Tongue (tissue), 2 donors: ENCODE measurements around the gene POU3F3. TPM values are rescaled to one million over a fixed set of nuclear protein-coding genes. Genes with fewer than 3 reads are reported as not detected.
A peak's percentile ranks its signal among the peaks of the same experiment; 100 is the strongest.

Experiments used
- DNase-seq: peaks from one replicate; pipeline ENCODE4 v3.0.0-alpha.2; 2015
- total RNA-seq: library from RNA; depleted of rRNA; stranded (reverse); fragments of >200 nt; gene quantifications from one replicate; pipeline ENCODE4 v1.2.3, GENCODE V29; 2014

The POU3F3 gene
- not detected for total RNA-seq

DNA sequence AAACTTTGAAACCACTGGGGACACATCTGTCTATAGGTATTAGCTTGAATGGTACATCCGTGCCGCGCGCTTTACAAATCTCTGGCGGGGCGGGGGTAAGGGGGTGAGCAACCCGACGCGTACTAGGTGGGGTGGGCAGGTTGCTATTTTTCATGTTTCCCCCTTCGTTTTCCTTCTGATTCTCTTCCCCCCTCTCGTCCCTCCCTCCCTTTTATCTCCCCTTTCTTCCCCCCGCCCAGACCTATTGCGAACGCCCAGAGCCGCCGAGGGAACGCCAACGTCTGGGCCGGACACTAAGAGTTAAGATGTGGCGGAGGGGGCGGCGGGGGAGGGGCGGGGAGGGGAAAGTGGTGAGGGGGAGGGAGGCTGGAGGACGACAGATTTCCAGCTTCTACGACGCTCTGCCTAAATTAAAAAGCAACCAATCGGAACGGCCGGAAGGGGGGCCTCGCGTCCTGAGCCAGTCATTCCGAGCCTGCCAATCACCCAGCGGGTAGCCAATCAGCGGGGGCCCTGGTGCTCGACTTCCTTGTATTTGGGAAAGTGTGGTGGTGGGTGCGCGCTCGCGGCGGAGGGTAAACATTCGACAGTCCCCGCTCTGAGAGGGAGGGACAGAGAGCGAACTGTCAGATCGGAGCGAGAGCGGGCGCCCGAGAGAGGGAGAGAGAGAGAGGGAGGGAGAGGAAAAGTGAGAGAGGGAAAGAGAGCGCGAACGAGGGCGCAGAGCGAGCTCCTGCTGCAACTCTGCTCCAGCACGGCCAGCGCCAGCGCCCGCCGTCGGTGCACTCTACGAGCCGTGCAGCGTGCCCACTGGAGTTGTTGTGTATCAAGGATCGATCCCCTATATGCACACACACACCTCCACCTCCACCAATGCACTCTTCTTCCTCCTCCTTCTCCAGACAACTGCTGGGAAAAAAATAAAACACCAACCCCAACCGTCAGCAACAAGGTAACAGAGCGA lies at the start of gene POU3F3:
Gene POU3F3 (plus strand): TSS at position 582 of the 964 bp plus-strand sequence. CDS start 1,396 bp downstream, outside the sequence.
- peak; percentile 95 for DNase-seq

DNA sequence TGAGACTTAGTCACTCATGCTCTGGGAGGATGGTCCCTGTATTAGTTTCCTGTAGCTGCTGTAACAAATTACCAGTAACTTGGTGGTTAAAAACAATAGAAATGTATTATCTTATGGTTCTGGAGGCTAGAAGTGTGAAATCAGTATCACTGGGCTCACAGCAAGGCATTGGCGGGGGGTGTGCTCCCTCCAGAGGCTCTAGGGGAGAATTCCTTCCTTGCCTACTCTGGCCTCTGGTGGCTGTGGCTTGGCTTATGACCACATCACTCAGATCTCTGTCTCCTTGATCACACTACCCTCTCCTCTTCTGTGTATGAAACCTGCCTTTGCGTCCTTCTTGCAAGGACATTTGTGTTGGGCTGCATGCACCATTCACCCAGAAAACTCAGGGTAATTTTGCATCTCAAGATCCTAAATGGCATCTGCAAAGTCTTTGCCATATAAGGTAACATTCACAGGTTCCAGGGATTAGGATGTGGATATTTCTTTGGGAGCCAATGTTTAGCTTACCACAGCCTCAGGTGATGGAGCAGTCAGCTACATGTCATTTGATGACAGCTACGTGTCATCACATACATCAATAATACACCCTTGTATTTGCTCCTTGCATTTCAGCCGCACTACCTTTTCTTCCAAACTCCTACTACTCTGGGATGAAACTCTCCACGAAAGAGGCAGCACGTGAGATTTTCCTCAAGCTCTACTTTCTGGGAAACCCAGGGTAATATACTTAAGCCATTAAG lies 49.6 kb upstream of the POU3F3 start:
- DNase-seq, result no peak

DNA sequence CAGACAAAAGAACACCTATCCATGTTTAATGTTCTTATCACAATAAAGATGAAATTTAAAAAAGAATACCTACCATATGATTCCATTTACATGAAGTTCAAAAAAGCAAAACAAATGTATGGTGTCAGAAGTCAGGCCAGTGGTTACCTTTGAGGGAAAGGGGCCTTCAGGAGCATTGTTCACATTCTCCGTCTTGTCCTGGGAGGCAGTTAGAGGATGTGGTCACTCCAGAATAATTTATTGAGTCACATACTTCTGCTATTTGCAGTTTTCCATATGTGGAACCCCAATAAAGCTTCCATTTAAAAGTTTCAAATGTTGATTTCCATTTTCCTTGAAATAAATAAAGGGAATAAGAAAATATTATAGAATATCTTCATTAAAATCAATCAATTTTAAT lies 41.6 kb upstream of the POU3F3 start:
- no peak for DNase-seq

DNA sequence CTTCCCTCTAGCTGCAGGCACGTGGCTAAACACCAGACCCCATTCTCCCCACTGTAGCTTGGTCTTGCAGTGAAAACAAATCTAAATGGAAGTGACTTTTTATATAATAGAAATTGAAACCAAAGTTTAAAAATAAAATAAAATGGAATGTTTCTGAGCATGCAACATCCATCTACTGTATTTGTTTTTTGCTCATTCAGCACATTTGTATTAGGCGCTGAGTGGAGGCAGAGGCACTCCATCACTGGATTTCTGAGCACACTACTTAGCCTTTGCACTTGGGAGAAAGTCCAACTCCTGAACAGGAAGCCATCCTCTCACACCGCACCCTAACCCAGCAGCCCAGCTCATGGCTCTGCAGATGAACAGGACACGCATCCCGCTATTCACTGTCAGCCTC lies 37.8 kb upstream of the POU3F3 start:
- DNase-seq, result no peak

DNA sequence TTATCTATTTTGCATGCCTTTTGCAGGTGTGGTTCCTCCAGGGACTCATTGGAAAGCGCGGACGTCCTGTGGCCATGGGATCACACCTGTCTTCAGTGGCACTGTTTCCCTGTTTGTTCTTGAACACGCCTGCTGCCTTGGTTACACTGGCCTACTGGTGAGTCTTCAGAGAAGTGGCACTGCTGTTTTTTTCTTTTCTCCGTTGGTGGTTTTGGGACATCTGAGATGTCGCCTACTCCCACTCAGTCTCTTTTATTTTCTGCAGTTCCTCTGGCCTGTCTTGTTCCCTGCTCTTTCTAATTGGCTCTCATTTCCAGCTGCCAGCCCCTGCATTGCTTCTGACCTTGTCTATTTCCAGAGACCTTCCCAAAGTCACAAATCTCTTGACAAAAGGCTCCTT lies 35.7 kb upstream of the POU3F3 start:
- no peak for DNase-seq

DNA sequence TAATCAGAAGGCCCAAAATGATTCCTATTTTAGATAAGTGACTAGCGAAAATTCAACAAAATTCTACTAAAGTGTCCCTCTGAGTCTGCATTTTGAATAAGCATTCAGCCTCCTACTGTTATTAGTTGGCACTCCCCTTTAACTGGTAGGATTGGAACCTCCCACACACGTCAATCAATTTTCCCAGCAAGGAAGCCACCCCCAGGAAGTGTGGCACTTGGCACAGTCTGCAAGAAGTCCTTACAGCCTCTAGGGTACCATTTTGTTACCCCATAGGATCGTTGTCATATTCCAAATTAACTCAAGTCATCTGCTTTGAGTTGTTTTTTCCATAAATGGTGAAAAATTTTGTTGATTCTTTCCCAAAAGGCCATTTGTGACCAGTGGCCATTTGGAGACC lies 33.8 kb upstream of the POU3F3 start:
- no peak for DNase-seq

DNA sequence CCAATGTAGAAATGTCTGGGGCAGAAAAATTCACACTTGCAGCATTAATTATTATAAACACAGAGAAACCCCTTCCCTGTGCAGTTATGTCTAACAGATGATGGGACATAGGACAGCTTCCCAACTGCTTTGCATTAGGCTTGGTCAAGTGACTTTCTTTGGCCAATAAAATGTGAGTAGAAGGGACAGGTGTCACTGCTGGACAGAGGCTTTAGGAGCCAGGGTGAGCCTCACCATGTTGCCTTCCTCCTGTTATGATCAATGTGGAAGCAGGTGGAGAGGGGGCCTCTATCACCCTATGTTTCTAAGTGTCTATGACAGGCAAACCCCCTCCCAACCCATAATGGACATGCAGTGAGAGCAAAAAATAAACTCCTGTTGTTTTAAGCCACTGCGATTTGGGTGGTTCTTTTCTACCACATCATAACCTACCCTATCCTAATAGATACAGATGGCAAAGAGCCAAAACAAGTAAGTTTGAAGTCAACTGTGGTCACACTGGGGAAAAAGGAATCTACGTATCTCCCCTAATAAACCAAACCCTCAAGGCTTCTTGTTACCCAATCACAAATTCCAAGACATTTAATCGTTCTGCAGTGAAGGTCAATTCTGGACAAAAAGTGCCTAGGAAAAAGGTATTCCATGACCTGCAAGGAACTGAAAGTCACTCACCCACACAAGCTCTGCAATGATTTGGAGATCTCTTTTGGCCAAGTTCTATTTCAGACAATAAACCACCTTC lies 28.6 kb upstream of the POU3F3 start:
- no peak for DNase-seq

DNA sequence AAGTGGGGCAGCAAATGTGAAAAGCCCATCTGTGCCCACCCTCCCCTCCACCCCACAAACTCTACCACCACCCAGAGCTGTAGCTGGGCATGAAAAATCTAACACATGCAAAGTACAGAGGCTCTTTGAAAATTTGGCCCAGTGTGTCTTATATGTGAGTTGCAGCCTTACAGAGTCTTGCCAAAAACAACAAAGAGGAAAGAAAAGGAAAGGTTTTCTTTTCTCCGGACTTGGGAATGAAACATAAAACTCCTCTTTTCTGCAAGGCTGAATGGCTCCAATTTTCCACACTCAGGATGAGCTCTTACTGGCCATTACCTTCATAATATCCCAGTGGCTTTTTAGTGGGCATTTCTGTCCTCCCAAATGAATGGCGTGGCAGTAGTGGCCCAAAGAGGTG lies 27.9 kb upstream of the POU3F3 start:
- DNase-seq, result no peak

DNA sequence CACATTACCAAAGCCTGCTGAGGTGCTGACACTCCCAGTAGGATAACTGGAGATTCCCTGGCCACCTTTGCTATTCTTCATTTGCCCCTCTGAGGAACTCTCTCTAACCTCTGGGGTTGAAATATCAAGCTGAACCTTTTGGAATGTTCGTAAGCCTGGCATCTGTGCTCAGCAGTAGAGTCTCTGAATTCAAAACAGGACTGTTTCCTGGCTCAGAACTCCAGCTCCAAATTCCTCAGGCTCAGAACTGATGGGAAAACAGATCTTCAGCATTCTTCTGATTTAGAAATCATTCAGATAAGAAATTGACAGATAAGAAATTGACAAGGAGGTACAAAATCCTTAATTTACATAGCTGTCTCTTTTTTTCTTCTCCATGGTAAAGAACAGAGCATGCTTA lies 22.2 kb upstream of the POU3F3 start:
- no peak for DNase-seq

DNA sequence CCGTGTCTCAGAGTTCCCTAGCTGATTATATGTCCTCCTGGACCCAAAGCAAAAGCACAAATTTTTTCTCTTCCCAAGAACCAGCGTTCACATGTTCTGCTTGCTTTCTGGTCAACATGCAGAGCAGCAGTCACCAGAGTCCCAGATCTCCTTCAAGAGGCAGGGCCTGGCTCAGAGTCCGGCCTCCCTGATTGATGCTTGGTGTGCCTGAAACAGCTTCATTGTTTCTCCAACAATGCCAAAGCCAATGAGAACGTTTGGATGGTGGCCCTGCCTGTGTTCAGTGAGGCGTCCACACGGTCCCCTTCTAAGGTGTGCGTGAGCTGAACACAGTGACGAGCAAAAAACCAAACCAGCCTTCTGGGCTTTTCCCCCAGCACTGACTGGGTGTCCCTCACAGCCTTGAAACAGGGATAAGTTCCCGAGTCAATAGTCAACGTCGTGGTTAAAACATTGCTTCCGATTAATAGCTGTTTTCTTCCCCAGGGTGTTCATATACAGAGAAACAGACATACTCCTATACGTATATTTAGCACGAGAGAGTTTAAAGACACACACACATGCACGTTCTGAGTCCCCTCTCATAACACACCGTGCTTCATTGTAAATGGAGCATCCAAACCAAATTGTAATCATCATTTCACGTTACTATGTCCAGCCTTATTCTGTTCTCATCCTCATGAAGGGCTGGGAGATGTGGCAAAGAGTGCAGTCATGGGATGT lies 19.3 kb upstream of the POU3F3 start:
- no peak for DNase-seq

DNA sequence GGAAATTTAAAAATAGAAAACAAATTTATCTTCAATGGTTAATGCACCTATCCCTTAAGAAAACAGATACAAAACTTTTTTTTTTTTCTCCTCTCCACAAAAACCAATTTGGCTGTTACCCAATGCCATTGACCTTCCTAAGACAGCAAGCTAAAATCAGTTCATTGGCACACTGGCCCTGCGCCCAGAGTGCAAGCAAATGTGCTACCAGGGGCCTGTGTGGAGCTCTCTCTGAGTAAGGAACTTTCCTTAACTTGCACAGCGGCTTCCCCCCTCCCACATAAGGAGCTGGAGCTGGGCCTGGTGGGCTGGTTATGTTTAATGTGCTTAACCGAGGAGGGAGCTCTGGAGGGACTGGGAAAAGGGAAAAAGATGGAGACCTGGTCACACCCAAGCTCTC lies 17.6 kb upstream of the POU3F3 start:
- DNase-seq, result no peak

DNA sequence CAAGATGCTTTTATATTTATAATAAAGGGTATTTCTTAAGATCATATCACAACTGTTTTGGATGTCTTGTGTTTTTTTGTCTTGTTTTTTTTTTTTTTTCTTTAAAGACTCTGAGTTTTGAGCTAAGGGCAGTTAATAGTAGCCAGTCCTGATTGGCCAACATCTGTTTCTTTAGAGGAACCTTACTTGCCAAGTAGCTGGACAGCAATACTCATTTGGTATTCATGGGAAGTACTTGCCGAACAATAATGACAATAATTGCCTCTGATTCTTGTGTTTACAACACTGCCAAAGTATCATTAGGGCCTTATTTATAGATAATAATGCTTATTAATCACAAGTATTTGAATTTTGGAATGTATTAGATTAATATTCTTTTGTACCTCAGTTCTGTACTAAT lies 17.1 kb upstream of the POU3F3 start:
- no peak for DNase-seq

DNA sequence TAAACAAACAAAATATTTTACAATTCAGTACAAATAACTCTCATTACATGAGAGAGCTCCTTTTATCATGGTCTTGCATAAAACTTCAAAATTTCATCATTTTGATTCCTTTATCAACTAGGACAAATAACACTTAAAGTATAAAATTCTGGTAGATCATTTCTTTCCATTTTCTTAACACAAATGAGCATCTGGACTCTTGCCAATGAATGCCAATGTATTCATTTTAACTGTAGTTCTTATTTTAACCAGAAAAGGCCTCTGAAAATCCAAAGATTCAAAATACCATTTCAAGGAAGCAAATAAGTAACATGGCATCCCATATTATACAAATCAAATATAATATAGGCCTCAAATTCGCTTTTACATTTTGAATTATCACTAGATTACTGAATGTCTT lies 13.8 kb upstream of the POU3F3 start:
- no peak for DNase-seq

DNA sequence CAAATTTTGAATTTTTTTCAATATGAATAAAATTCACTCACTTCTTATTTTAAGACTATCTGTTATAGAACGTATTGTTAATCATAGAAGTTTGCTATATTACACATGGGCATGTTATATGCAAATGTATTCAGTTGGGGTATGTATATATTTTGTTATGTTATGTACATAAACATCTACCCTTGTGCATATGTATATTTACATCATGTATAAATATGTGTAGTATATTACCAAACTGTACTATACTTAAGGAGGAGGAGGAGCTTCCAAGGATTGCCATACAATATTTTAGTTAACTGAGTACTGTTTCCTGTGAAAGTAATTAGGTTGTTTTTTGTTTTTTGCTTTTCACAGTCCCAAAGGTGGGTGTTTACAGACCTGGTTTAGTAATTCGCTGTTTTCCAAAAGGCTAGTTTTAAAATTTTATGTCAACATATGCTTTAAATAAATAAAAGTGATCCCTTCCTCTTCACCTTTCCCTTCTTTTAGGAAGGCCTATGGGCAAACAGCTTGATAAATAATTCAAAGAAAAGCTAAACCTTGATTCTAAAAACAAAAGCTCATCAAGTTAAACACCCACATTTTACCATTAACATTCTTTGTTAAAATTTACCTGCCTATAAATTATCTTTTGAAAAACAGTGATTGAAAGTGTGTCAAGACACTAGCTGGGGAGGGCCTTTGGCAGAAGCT lies 12.9 kb upstream of the POU3F3 start:
- DNase-seq, result no peak

DNA sequence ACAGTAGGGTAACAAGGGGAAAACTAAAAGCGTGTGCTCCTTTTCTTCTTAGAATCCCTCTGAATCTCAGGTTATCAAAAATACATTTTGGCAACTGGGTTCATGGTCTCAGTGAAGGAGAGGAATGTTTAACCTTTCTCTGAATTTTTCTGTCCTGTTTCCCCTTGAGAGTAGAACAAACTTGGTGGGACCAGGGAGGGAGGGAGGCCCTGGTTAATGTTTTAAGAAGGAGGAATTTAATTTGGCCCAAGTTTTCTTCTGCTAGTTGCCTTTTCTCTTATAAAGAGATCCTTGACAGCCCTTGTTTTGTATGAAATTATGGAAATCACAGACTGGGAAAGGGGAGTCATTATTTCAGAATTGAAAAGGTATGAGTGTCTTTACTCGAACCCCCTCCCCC lies 12.2 kb upstream of the POU3F3 start:
- DNase-seq, result no peak

DNA sequence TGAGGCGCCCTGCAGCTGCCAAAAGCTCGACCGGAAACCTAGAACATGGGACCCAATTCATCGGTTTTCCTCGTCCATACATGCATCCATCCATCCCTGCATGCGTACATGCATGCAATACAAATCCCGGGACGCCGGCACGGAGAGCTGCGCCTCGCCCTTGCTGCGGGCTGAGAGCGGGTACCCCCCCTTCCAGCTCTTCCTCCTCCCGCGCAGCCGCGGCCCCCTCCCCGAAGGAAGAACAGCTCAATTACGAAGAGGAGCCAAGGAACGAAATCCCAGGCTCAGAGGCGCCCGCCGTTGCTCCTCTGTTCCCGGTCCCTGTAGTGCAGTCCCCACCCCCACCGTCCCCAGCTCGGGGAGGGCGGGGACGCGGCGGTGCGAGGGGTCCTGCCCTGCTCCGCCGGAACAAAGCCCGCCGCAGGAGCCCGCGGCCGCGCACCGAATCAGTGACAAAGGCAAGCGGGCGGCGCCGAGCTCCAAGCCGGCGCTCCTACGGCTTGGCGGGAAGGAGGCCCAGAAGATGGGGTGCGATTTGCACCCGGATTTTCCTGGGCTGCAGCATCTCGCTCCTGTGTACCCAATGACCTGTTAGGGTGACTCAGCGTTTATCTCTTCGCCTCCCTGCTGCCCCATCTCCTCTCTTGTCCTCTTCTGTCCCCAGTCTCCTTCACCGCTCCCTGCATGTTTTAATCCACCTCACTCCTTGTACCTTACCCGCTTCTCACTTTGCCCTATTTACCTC lies 8.9 kb upstream of the POU3F3 start:
- no peak for DNase-seq

DNA sequence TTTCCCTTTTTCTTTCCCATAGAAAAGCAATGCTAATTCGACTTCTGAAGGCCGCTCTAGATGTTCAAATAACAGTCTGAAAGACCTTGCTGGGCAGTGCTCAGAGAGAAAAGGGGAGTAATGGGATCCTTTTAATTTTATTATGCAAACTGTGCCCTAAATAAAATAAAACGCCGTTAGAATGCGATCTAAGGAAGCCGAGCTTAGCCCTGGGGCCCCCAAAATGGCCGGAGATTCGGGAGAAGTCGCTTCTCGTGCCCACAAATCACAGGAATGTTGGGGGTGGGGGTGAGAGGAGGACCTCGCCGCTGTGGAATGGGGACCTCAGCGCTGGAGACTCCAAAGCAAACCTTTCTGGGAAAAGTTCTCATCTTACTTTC lies 8.4 kb upstream of the POU3F3 start:
- DNase-seq, result no peak

DNA sequence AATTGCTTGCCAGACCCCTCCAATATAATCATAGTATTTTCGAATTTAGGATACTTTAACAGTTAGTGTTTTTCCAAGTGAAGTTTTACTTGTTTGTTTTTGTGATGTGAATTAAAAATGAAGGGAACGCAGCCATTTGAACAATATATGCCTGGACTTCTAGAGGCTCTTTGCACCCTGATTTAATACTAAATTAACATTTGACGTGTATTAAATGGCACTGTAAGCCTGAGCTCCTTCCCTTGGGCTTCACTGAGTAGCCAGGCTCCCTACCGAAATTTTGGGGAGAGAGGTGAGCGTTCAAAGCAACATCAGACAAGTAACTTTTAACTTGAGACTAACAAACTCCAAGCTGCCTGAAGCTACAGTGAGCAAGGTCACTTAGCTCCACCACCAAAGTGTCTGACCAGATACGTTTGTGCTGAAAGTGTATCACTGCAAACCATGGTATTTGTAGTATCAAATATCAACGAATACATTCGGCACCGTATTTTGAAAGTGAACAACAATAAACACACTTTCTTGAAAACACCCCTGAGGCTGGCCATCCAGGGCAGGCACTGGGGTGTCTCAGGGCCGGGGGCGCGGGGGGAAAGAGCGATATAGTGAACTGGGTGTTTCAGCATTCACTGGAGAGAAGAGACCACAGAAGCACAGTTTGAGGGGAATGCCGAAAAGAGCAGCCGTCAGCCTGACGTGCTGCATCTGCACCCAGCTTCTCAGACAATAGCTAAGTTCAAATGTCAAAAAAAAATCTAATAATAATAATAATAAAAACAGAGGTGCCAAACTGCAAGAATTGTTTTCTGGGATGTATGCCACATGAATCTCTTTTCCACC lies 7.7 kb upstream of the POU3F3 start:
- DNase-seq, result no peak

DNA sequence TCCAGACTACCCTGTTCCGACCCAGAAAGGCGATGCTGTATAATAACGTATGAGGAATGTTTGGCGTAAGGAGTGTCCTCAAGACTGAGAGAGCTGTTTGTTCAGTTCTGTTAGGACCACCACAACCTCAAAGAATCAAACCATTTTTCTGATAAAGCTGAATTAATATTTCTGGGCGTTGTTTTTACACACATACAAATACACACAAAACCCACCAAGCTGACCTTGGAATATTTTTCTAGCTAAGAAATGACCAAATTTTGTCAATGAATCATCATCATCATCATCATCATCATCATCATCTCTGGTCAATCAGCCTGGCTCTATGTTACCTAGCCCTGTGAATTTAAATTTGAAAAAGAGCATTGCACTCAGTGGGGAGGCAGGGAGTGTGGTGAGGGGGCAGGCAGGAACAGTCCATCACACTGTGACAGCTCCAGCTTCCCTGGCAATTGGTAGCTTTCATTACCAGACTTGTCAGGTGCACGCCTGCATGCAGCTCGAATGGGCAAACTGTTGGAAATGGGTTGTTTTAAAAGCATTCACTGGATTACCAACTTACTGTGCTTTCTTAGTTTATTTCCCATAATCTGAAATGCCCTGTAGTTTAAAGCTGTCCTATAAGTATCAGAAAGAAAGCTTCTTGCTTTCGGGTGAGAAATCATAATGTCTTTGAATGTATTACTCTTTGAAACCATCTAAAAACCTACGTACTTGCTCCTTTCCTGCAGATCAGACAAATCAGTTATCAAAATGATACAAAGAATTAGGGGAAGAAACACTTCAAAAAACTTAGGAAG lies 6.9 kb upstream of the POU3F3 start:
- no peak for DNase-seq
